ENCODE data around the gene ST6GALNAC4. TPM values are rescaled to one million over a fixed set of nuclear protein-coding genes. Genes with fewer than 3 reads are reported as not detected.

Gene ST6GALNAC4
- total RNA-seq, 1 experiment from 2014 or later: 28.3 TPM

GRCh38 chr9:127940593-127940992 lies 23.8 kb upstream of the ST6GALNAC4 start:
- DNase-seq: no peak
- no TSS peak for BruUV-seq (replicated peaks)
- POLR2A ChIA-PET (ENCODE audit: unreplicated experiment): no interaction called here
- no peak for TF ChIP-seq EZH2 (IDR thresholded peaks at IDR 0.05; ENCODE audit: low read depth)
- TF ChIP-seq CTCF (conservative IDR thresholded peaks at IDR 0.05): no peak
- Histone ChIP-seq H3K36me3 (ENCODE audit: low read depth) (peaks cover 25% of the 10 kb centered on the region; the same call in 1 of the 2 replicates), H3K9me3 (ENCODE audit: insufficient read depth, low read depth) (no peaks in the 10 kb centered on the region), H3K4me1 (replicated peaks; ENCODE audit: insufficient read depth) (peaks cover 12% of the 10 kb centered on the region), H3K4me2 (no peak overlapping the region), H2AFZ (no peak overlapping the region), H3F3A (ENCODE audit: insufficient read depth, low read depth) (peaks cover 63% of the 10 kb centered on the region), H3K27me3 (ENCODE audit: insufficient read depth, low read depth) (no peaks in the 10 kb centered on the region), H3K79me2 (ENCODE audit: low read depth) (peaks cover 19% of the 10 kb centered on the region), H3K9me2 (ENCODE audit: insufficient read depth) (no peaks in the 10 kb centered on the region), H3K27ac (no peak overlapping the region; the same call in 1 of the 2 replicates), H3K4me3 (no peak overlapping the region), H4K20me1 (ENCODE audit: insufficient read depth) (peaks cover 5% of the 10 kb centered on the region)
- intact Hi-C loops (cut with micrococcal nuclease; ENCODE audit: unreplicated experiment): no loop called here
- CTCF ChIA-PET: interaction anchor here (0.8 kb wide), 1 partner anchor 170 kb away, joined by 3 read pairs; no protein-coding TSS in a partner anchor

- CTCF ChIA-PET: no interaction called here
- Histone ChIP-seq H3K4me3 (peak overlapping the region; percentile 83; the same call in 1 of the 2 replicates), H3K9me3 (ENCODE audit: insufficient read depth, low read depth) (no peaks in the 10 kb centered on the region), H4K20me1 (ENCODE audit: insufficient read depth) (peaks cover 5% of the 10 kb centered on the region), H3K4me2 (peak overlapping the region; percentile 92), H2AFZ (no peak overlapping the region), H3K79me2 (ENCODE audit: low read depth) (peaks cover 30% of the 10 kb centered on the region), H3K36me3 (ENCODE audit: low read depth) (peaks cover 11% of the 10 kb centered on the region; the same call in 1 of the 2 replicates), H3K4me1 (replicated peaks; ENCODE audit: insufficient read depth) (peaks cover 12% of the 10 kb centered on the region), H3K9me2 (ENCODE audit: insufficient read depth) (no peaks in the 10 kb centered on the region), H3K27me3 (ENCODE audit: insufficient read depth, low read depth) (no peaks in the 10 kb centered on the region), H3K27ac (no peak overlapping the region), H3F3A (ENCODE audit: insufficient read depth, low read depth) (peaks cover 47% of the 10 kb centered on the region)
- no peak for DNase-seq
- intact Hi-C loops (cut with micrococcal nuclease; ENCODE audit: unreplicated experiment): no loop called here
- TF ChIP-seq CTCF (conservative IDR thresholded peaks at IDR 0.05): no peak
- no peak for TF ChIP-seq EZH2 (IDR thresholded peaks at IDR 0.05; ENCODE audit: low read depth)
- POLR2A ChIA-PET (ENCODE audit: unreplicated experiment): interaction anchor here (0.6 kb wide), 1 partner anchor 68 kb away, joined by 4 read pairs; no protein-coding TSS in a partner anchor
- no TSS peak for BruUV-seq (replicated peaks)
Observed at GRCh38 chr9:127938298-127938690, 21.5 kb upstream of the ST6GALNAC4 start.

- TF ChIP-seq CTCF (conservative IDR thresholded peaks at IDR 0.05) (no peak), EZH2 (IDR thresholded peaks at IDR 0.05; ENCODE audit: low read depth) (no peak)
- Histone ChIP-seq H3K9me2 (ENCODE audit: insufficient read depth) (no peaks in the 10 kb centered on the region), H3K27ac (peak within 1 kb of the TSS; percentile 25; the same call in 1 of the 2 replicates), H3K4me1 (replicated peaks; ENCODE audit: insufficient read depth) (peaks cover 17% of the 10 kb centered on the region), H3K9me3 (ENCODE audit: insufficient read depth, low read depth) (no peaks in the 10 kb centered on the region), H3K79me2 (ENCODE audit: low read depth) (peaks cover 30% of the 10 kb centered on the region), H3K36me3 (ENCODE audit: low read depth) (peaks cover 11% of the 10 kb centered on the region; the same call in 1 of the 2 replicates), H2AFZ (peak within 1 kb of the TSS; percentile 85), H3K27me3 (ENCODE audit: insufficient read depth, low read depth) (no peaks in the 10 kb centered on the region), H3K4me3 (peak within 1 kb of the TSS; percentile 83), H4K20me1 (ENCODE audit: insufficient read depth) (peaks cover 5% of the 10 kb centered on the region; the same call in 1 of the 2 replicates), H3K4me2 (peak within 1 kb of the TSS; percentile 92), H3F3A (ENCODE audit: insufficient read depth, low read depth) (peaks cover 48% of the 10 kb centered on the region)
- intact Hi-C loops (cut with micrococcal nuclease; ENCODE audit: unreplicated experiment): loop anchor here (2.0 kb wide), 2 partner anchors 17 to 161 kb away; no protein-coding TSS in a partner anchor
- peak; percentile 74 to 77 for DNase-seq
- ChIA-PET POLR2A (ENCODE audit: unreplicated experiment) (interaction anchor here (0.7 kb wide), 1 partner anchor 98 kb away, joined by 3 read pairs; no protein-coding TSS in a partner anchor), CTCF (interaction anchor here (0.6 kb wide), 1 partner anchor 562 kb away, joined by 3 read pairs; no protein-coding TSS in a partner anchor)
- BruUV-seq (replicated peaks): no TSS peak
Observed at GRCh38 chr9:127937388-127938297, 20.8 kb upstream of the ST6GALNAC4 start, which contains the start of gene DPM2. Gene DPM2 (minus strand): TSS chr9:127937854. CDS start chr9:127937820, 34 bp downstream.

Measured in PC-9 (cell line).